ENCODE results near the gene EGF.
"Not testable (repeated sequence)": the region's sequence is repeated elsewhere in the genome, so short reads cannot be mapped to it uniquely, and the experiment has no call there.

Gene EGF

GRCh38 chr4:109912706-109913595, at the start of gene EGF:
EGF (plus strand) TSS chr4:109912883; CDS start chr4:109913336, 453 bp downstream.
- DNase-seq (ENCODE audit: low read depth): no peak

GRCh38 chr4:109864134-109864533, 48.5 kb upstream of the EGF start:
- DNase-seq (ENCODE audit: low read depth): no peak

- no peak for DNase-seq (ENCODE audit: low read depth)
Measured at GRCh38 chr4:109870061-109870460, 42.6 kb upstream of the EGF start.

GRCh38 chr4:109872065-109872464, 40.6 kb upstream of the EGF start:
- DNase-seq (ENCODE audit: low read depth): no peak

GRCh38 chr4:109872950-109873656, 39.6 kb upstream of the EGF start:
- no peak for DNase-seq (ENCODE audit: low read depth)

- no peak for DNase-seq (ENCODE audit: low read depth)
Measured at GRCh38 chr4:109873791-109874514, 38.7 kb upstream of the EGF start.

- no peak for DNase-seq (ENCODE audit: low read depth)
Measured at GRCh38 chr4:109875106-109875505, 37.6 kb upstream of the EGF start.

- DNase-seq (ENCODE audit: low read depth): not testable (repeated sequence)
Measured at GRCh38 chr4:109875553-109875952, 37.1 kb upstream of the EGF start.

- DNase-seq (ENCODE audit: low read depth): no peak
Measured at GRCh38 chr4:109876634-109877265, 35.9 kb upstream of the EGF start.

- no peak for DNase-seq (ENCODE audit: low read depth)
Measured at GRCh38 chr4:109877400-109877799, 35.3 kb upstream of the EGF start.

- DNase-seq (ENCODE audit: low read depth): no peak
Measured at GRCh38 chr4:109878355-109878754, 34.3 kb upstream of the EGF start.

- DNase-seq (ENCODE audit: low read depth): no peak
Measured at GRCh38 chr4:109879081-109879480, 33.6 kb upstream of the EGF start.

- DNase-seq (ENCODE audit: low read depth): no peak
Measured at GRCh38 chr4:109879636-109880314, 32.9 kb upstream of the EGF start.

- no peak for DNase-seq (ENCODE audit: low read depth)
Measured at GRCh38 chr4:109886303-109886702, 26.4 kb upstream of the EGF start.

- DNase-seq (ENCODE audit: low read depth): no peak
Measured at GRCh38 chr4:109887071-109887470, 25.6 kb upstream of the EGF start.

GRCh38 chr4:109890076-109890475, 22.6 kb upstream of the EGF start:
- no peak for DNase-seq (ENCODE audit: low read depth)

GRCh38 chr4:109902559-109903251, 10.0 kb upstream of the EGF start:
- DNase-seq (ENCODE audit: low read depth): no peak

GRCh38 chr4:109908731-109909130, 4.0 kb upstream of the EGF start:
- DNase-seq (ENCODE audit: low read depth): no peak

- DNase-seq (ENCODE audit: low read depth): no peak
Measured at GRCh38 chr4:109910256-109910655, 2.4 kb upstream of the EGF start.

GRCh38 chr4:109913596-109914241, 1.0 kb downstream of the EGF start:
- DNase-seq (ENCODE audit: low read depth): no peak
